ENCODE data around the gene GZMM. TPM values are rescaled to one million over a fixed set of nuclear protein-coding genes. Genes with fewer than 3 reads are reported as not detected.
"Not testable (repeated sequence)": the region's sequence is repeated elsewhere in the genome, so short reads cannot be mapped to it uniquely, and the experiment has no call there.

Gene GZMM
- total RNA-seq, 1 experiment from 2014 or later, result not detected

- Histone ChIP-seq H3K36me3 (peaks cover 4% of the 10 kb centered on the region), H3K4me3 (no peak overlapping the region), H3K9me3 (no peaks in the 10 kb centered on the region), H3K27me3 (no peaks in the 10 kb centered on the region)
- no peak for DNase-seq
Measured at GRCh38 chr19:583198-583967, 39.5 kb downstream of the GZMM start.

GRCh38 chr19:583968-584239, 40.1 kb downstream of the GZMM start:
- Histone ChIP-seq H3K9me3 (no peaks in the 10 kb centered on the region), H3K27me3 (no peaks in the 10 kb centered on the region), H3K36me3 (peaks cover 4% of the 10 kb centered on the region), H3K4me3 (no peak overlapping the region)
- DNase-seq, result no peak

DNA sequence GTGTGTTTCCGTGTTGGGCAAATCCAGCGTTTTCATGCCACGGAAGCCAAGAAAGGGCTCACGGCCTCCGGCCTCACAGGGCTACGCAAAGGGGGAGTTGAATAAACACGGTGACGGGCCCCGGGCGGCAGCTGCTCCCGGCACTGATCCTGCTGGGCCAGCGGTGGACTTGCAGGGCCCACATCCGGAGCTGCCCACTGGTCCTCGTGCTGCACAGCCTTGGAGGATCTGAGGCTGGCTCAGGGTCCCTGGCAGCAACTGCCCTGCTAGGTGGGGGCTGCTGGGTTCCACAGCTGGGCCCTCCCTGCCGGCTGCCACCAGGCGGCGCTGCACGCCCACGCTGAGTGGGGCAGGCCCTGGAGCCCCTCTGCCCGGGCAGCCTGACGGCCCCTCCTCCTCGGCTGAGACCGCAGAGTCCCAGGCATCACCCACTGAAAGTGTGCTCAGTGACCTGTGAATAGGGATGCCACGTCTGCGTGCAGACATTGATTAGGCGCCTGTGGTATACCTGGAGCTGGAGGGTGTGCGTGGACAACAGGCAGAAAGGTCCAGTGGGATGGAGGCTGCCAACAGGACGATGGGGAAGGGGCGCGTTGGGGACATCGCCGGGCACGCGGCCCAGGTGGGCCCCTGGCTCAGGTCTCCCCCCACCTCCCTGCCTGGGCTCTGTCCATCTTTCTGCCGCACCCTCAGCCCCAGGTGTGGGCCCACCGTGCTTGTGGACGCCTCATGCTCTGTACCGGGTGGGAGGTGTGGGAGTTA, 40.6 kb downstream of the GZMM start:
- Histone ChIP-seq H3K9me3 (no peaks in the 10 kb centered on the region), H3K27me3 (no peaks in the 10 kb centered on the region), H3K4me3 (no peak overlapping the region), H3K36me3 (peaks cover 4% of the 10 kb centered on the region)
- peak; percentile 33 for DNase-seq

DNA sequence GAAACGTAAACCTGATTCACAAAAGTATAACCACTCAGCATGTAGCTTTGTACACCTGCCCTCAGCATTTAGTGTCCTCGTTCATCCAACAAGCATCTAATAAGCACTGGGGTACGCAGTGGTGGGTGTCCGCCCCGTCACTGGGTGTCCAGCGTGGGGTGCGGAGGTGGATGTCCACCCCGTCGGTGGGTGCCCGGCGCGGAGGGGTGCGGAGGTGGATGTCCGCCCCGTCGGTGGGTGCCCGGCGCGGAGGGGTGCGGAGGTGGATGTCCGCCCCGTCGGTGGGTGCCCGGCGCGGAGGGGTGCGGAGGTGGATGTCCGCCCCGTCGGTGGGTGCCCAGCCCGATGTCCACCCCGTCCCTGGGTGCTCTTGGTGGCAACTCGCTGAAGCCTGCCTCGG, 41.3 kb downstream of the GZMM start:
- not testable (repeated sequence) for H3K27me3 ChIP-seq, DNase-seq, H3K9me3 ChIP-seq, H3K36me3 ChIP-seq, H3K4me3 ChIP-seq

- DNase-seq, result no peak
- H3K36me3 ChIP-seq, result peaks cover 4% of the 10 kb centered on the region; the same call in 1 of the 2 replicates
- H3K27me3 ChIP-seq, result no peaks in the 10 kb centered on the region; the same call in 1 of the 2 replicates
- no peaks in the 10 kb centered on the region for H3K9me3 ChIP-seq
- no peak overlapping the region for H3K4me3 ChIP-seq
Measured at GRCh38 chr19:585551-586110, 41.8 kb downstream of the GZMM start.

DNA sequence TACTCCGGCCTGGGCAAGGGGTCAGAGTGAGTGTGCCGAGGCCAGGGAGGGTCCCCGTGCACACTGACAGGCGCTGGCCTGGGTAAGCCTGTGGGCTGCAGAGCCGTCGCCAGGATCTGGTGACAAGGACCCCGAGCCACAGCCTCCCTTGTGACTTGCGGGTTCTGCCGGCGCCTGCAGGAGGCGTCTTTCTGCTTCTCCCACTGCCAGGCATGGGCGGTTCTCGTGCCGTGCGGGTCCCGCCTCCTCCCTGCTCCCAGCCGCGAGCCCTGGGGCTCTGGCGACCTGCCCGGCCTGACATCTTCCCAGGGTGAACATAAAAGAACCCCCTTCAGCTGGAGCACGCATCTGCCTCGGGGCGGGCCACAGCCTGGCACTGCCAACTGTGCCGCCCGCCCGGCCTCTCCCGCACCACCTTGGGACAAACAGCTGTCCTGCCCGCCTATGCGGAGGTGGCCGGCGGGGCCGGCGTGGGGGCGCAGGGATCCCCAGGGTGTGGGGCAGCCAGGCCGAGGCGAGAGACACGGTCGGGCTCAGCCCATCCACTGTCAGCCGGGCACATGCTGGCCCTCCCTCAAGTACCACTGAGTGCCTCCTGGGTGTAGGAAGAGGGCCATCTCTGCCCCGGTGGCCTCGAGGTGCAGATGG, 44.4 kb downstream of the GZMM start:
- Histone ChIP-seq H3K4me3 (no peak overlapping the region), H3K27me3 (peaks cover 5% of the 10 kb centered on the region), H3K36me3 (no peaks in the 10 kb centered on the region), H3K9me3 (no peaks in the 10 kb centered on the region)
- DNase-seq, result peak; percentile 73

DNA sequence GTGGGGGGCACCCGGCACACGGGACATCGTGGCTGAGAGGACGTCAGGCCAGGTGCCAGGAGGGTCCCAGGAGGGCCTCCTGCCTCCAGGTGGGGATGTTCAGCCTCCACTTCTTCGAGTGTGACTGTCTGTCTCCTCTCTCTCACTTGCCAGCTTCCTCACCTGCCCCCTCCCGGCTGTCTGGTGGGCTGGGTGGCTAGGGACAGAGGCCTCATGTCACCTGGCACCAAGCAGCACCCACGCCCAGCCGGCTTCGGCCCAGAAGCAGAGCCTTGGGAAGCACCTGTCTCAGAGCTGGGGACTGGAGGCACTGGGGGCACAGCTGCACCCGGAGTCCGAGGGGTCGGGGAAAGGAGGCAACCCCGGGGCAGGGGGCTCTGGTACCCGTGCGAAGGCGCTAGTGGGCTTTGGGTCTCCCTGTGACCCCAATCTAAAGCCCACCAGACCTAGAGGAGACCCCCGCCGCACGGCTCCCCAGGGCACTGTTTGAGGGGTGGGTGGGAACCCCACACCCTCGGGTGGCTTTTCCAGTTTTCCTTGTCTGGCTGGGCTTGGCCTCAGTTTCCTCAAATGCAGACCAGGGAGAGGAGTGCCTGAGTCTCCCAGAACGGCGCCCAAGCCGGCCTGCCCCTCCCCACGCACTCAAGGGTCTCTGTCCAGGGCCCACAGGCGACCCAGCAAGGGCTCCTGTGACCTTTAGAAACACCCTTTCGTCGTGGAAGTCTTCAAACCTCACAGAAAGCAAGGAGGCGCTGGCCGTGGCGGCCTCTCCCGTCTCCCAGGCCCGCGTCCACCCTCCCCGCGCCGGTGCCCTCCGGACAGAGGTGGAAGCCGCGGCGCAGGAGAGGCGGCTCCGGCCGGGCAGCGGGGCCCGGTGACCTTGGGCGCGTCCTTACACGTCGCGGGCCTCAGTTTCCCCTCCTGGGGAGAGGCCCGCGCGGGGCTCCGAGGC, 45.2 kb downstream of the GZMM start:
- peaks cover 5% of the 10 kb centered on the region for H3K27me3 ChIP-seq
- H3K36me3 ChIP-seq, result no peaks in the 10 kb centered on the region
- no peaks in the 10 kb centered on the region for H3K9me3 ChIP-seq
- H3K4me3 ChIP-seq, result no peak overlapping the region
- no peak for DNase-seq

- Histone ChIP-seq H3K4me3 (no peak within 1 kb of the TSS), H3K9me3 (no peaks in the 10 kb centered on the region), H3K36me3 (no peaks in the 10 kb centered on the region), H3K27me3 (peaks cover 5% of the 10 kb centered on the region)
- DNase-seq, result no peak
Measured at GRCh38 chr19:589693-590395, 46.0 kb downstream of the GZMM start, which contains the start of gene HCN2. Gene HCN2, plus strand, starts transcription at chr19:589881. Its CDS starts 65 bp downstream, at chr19:589946.

DNA sequence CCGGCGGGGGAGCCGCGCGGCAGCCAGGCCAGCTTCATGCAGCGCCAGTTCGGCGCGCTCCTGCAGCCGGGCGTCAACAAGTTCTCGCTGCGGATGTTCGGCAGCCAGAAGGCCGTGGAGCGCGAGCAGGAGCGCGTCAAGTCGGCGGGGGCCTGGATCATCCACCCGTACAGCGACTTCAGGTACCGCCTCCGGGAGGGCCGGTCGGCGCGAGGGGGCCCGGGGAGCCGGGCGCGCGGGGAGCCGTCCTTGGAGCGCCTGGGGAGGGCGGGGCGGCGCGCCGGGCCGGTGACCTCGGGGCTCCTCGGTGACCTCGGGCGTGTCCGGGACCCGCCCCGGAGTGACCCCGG, 46.5 kb downstream of the GZMM start:
- no peaks in the 10 kb centered on the region for H3K36me3 ChIP-seq
- no peak overlapping the region for H3K4me3 ChIP-seq
- DNase-seq, result peak; percentile 42
- H3K9me3 ChIP-seq, result no peaks in the 10 kb centered on the region
- H3K27me3 ChIP-seq, result peaks cover 5% of the 10 kb centered on the region

DNA sequence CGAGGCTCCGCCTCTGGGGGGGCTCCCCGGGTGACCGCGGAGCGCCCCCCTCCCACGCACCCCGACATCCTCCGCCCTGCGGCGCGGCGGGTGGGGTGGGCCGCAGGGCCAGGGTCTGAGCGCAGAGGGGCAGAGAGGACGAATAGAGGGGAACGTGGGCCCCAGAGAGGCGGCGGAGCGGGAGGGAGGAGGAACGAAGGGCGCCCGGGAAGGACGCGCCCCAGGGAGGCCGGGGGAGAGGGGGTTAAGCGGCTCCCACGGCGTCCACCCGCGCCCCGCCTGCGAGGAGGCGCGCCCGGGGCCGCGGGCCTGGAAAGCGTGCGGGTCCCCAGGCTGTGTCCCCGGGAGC, 46.9 kb downstream of the GZMM start:
- no peaks in the 10 kb centered on the region for H3K36me3 ChIP-seq
- H3K9me3 ChIP-seq, result no peaks in the 10 kb centered on the region
- no peak overlapping the region for H3K4me3 ChIP-seq
- H3K27me3 ChIP-seq, result peaks cover 5% of the 10 kb centered on the region
- DNase-seq, result no peak

GRCh38 chr19:591099-591958, 47.5 kb downstream of the GZMM start:
- Histone ChIP-seq H3K4me3 (no peak overlapping the region), H3K36me3 (no peaks in the 10 kb centered on the region), H3K9me3 (no peaks in the 10 kb centered on the region), H3K27me3 (peaks cover 5% of the 10 kb centered on the region)
- DNase-seq, result no peak

DNA sequence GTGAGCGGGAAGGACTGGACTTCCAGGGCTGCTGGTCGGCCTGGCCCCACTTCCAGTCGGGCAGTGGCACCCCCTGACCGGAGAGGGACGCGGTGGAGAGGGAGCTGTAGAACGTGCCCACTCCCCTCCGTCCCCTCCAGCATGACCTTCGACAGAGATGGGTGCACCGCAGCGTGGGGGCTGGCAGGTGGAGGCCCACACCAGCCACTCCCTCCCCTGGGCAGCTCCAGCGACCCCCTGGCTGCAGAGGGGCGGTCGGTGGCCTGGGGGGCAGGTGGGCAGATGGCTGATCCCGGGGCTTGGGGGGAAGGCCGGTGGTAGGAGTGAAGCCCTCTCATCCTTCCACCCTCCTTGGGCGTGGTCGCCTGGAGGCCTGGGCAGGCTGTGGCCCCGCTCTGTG, 48.2 kb downstream of the GZMM start:
- DNase-seq, result no peak
- no peaks in the 10 kb centered on the region for H3K36me3 ChIP-seq
- peaks cover 5% of the 10 kb centered on the region for H3K27me3 ChIP-seq
- H3K4me3 ChIP-seq, result no peak overlapping the region
- no peaks in the 10 kb centered on the region for H3K9me3 ChIP-seq

GRCh38 chr19:593055-593454, 49.2 kb downstream of the GZMM start:
- DNase-seq, result no peak
- peaks cover 5% of the 10 kb centered on the region for H3K27me3 ChIP-seq
- H3K4me3 ChIP-seq, result no peak overlapping the region
- no peaks in the 10 kb centered on the region for H3K9me3 ChIP-seq
- H3K36me3 ChIP-seq, result no peaks in the 10 kb centered on the region

DNA sequence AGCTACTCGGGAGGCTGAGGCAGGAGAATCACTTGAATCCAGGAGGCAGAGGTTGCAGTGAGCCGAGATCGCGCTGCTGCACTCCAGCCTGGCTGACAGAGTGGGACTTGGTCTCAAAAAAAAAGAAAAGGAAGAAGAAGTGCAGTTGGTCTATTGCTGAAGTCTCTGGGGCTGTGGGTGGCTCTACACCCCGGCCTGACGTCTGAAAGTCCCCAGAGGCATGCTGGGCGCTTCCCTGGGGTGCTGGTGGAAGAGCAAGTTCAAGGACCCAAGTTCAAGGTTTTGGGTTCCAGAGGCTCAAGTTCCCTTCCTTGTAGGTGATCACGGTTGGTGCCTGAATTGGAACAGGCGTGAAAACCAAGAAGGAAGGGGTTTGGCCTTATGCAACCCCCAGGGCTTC, 49.7 kb downstream of the GZMM start:
- DNase-seq, result no peak
- no peaks in the 10 kb centered on the region for H3K36me3 ChIP-seq
- no peak overlapping the region for H3K4me3 ChIP-seq
- H3K27me3 ChIP-seq, result peaks cover 5% of the 10 kb centered on the region
- no peaks in the 10 kb centered on the region for H3K9me3 ChIP-seq

DNA sequence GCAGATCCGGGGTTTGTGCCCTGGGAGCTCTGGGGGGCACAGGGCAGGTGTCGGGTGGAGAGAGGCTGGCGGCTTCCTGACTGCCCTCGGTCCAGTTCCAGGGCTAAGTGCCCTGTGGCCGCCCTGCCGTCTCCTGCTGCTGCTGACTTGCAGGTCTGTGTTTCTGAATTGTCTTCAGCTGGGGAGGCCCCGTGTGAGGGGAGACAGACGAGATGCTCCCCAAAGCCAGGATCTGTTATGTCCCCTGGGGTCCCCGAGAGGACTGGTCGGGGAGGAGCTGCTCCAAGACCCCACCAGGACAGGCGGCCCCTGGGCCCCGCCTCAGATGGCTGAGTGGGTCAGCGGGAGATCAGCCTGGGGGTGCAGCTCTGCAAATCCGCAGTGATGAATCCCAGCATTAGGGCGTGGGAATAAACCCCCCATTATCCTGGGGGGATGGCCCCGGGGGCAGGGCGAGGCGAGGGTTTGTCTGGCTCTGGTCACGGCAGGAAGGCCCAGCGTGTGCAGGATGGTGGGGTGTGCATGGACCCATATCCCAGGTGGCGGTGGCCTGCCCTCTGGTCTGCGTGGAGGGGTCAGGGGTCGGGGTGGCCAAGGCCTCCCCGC, 50.5 kb downstream of the GZMM start:
- Histone ChIP-seq H3K36me3 (no peaks in the 10 kb centered on the region), H3K9me3 (no peaks in the 10 kb centered on the region), H3K27me3 (peaks cover 5% of the 10 kb centered on the region), H3K4me3 (no peak overlapping the region)
- DNase-seq, result no peak
